Neural cell (in vitro differentiated cells): ENCODE measurements around the gene TM9SF2. TPM values are rescaled to one million over a fixed set of nuclear protein-coding genes. Genes with fewer than 3 reads are reported as not detected.

ENCODE experiments used
- H2AFZ ChIP-seq: fragments of 200-600, 300-800 bp; sonication (generic), shearing (Covaris generic); 2 replicates; pipeline ENCODE4 v1.6.0; 2014; ENCODE audit warnings: low read depth, mild to moderate bottlenecking, antibody characterized with exemption, low read length, moderate library complexity
- H3F3A ChIP-seq: fragments of 200-600 bp; shearing (Covaris generic); 2 replicates; pipeline ENCODE4 v1.6.1; 2016; ENCODE audit warnings: mild to moderate bottlenecking, moderate library complexity, mixed read lengths, antibody characterized with exemption, low read length; ENCODE audit not compliant: insufficient read depth, poor library complexity, severe bottlenecking
- H3K27ac ChIP-seq: fragments of 200-600, 300-800 bp; sonication (generic), shearing (Covaris generic); 2 replicates; pipeline ENCODE4 v1.5.1; 2014; ENCODE audit warnings: mild to moderate bottlenecking, low read length, moderate library complexity
- H3K27me3 ChIP-seq: fragments of 300-800, 200-600 bp; sonication (generic), shearing (Covaris generic); 2 replicates; pipeline ENCODE4 v1.6.0; 2014; ENCODE audit warnings: mild to moderate bottlenecking, low read depth, low read length, moderate library complexity; ENCODE audit not compliant: insufficient read depth
- H3K36me3 ChIP-seq: fragments of 300-800, 200-600 bp; sonication (generic), shearing (Covaris generic); 2 replicates; pipeline ENCODE4 v1.5.1; 2014; ENCODE audit warnings: mild to moderate bottlenecking, antibody characterized with exemption, low read length, moderate library complexity; ENCODE audit not compliant: insufficient read depth
- H3K4me2 ChIP-seq: fragments of 300-800, 200-600 bp; sonication (generic), shearing (Covaris generic); 2 replicates; pipeline ENCODE4 v1.6.0; 2014; ENCODE audit warnings: mild to moderate bottlenecking, low read length
- H3K4me3 ChIP-seq: fragments of 300-800, 200-600 bp; sonication (generic), shearing (Covaris generic); 2 replicates; pipeline ENCODE4 v1.5.1; 2014; ENCODE audit warnings: mild to moderate bottlenecking, low read length, moderate library complexity
- H3K79me2 ChIP-seq: fragments of 200-600 bp; shearing (Covaris generic); replicated peaks from 2 replicates; pipeline ENCODE4 v1.6.0; 2014; ENCODE audit warnings: mild to moderate bottlenecking, low read length, moderate library complexity; ENCODE audit not compliant: insufficient read depth
- H3K9ac ChIP-seq: fragments of 300-800, 200-600 bp; sonication (generic), shearing (Covaris generic); 2 replicates; pipeline ENCODE4 v1.6.1; 2016; ENCODE audit warnings: mild to moderate bottlenecking, low read length, mixed read lengths
- H3K9me2 ChIP-seq: fragments of 200-600 bp; shearing (Covaris generic); 2 replicates; pipeline ENCODE4 v1.6.1; 2016; ENCODE audit warnings: mild to moderate bottlenecking, low read length, mixed read lengths; ENCODE audit not compliant: insufficient read depth
- H3K9me3 ChIP-seq: fragments of 200-600, 300-800 bp; sonication (generic), shearing (Covaris generic); 2 replicates; pipeline ENCODE4 v1.6.1; 2016; ENCODE audit warnings: mild to moderate bottlenecking, mixed run types, low read length, moderate library complexity, mixed read lengths
- H4K20me1 ChIP-seq: fragments of 200-600 bp; shearing (Covaris generic); 2 replicates; pipeline ENCODE4 v1.6.1; 2016; ENCODE audit warnings: mild to moderate bottlenecking, mixed run types; ENCODE audit not compliant: insufficient read depth
- CTCF ChIP-seq: fragments of 450-650 bp; IDR thresholded peaks from 2 replicates; pipeline ENCODE4 v1.5.1; 2014; ENCODE audit warnings: antibody characterized with exemption, mild to moderate bottlenecking, moderate library complexity; ENCODE audit not compliant: poor library complexity, severe bottlenecking
- EP300 ChIP-seq: fragments of 450-650 bp; conservative IDR thresholded peaks from 2 replicates; pipeline ENCODE4 v1.6.1; 2014; ENCODE audit warnings: antibody characterized with exemption, mild to moderate bottlenecking, moderate library complexity; ENCODE audit not compliant: poor library complexity, severe bottlenecking
- EZH2 ChIP-seq: fragments of 200-600, 300-800 bp; shearing (Covaris generic), sonication (generic); IDR thresholded peaks from 2 replicates; pipeline ENCODE4 v1.6.1; 2014; ENCODE audit warnings: antibody characterized with exemption, low read length, borderline replicate concordance, mild to moderate bottlenecking; ENCODE audit not compliant: insufficient read depth, poor library complexity, severe bottlenecking
- MXI1 ChIP-seq: fragments of 450-650 bp; conservative IDR thresholded peaks from 2 replicates; pipeline ENCODE4 v1.6.1; 2014; ENCODE audit warnings: antibody characterized with exemption, mild to moderate bottlenecking; ENCODE audit not compliant: poor library complexity, severe bottlenecking
- POLR2AphosphoS5 ChIP-seq: IDR thresholded peaks from 2 replicates; pipeline ENCODE4 v1.6.1; 2012
- RAD21 ChIP-seq: fragments of 450-650 bp; conservative IDR thresholded peaks from 2 replicates; pipeline ENCODE4 v1.6.1; 2014; ENCODE audit warnings: antibody characterized with exemption, mild to moderate bottlenecking, moderate library complexity
- REST ChIP-seq: IDR thresholded peaks from 2 replicates; pipeline ENCODE4 v1.6.1; 2012; ENCODE audit warnings: borderline replicate concordance
- SMC3 ChIP-seq: fragments of 450-650 bp; conservative IDR thresholded peaks from 2 replicates; pipeline ENCODE4 v1.6.1; 2014; ENCODE audit warnings: antibody characterized with exemption, mild to moderate bottlenecking, moderate library complexity; ENCODE audit not compliant: poor library complexity
- TAF1 ChIP-seq: IDR thresholded peaks from 2 replicates; pipeline ENCODE4 v1.6.1; 2012; ENCODE audit warnings: low read depth
- polyA plus RNA-seq: library from polyadenylated mRNA; depleted of rRNA; stranded (reverse); fragments of >200 nt; gene quantifications from 2 replicates; pipeline ENCODE4 v1.2.3, GENCODE V29; 2014

Gene TM9SF2
- polyA plus RNA-seq, 1 donor from 2014 or later, result 128 TPM

- H3F3A ChIP-seq, result no peaks in the 10 kb centered on the region
- no peak overlapping the region for H2AFZ ChIP-seq
- H4K20me1 ChIP-seq, result no peaks in the 10 kb centered on the region
- TF ChIP-seq MXI1 (no peak), EP300 (no peak), CTCF (no peak), SMC3 (no peak), EZH2 (no peak), REST (no peak), RAD21 (no peak), TAF1 (no peak), POLR2AphosphoS5 (no peak)
- H3K36me3 ChIP-seq, result no peaks in the 10 kb centered on the region
- H3K27me3 ChIP-seq, result no peaks in the 10 kb centered on the region
- no peak overlapping the region for H3K4me3 ChIP-seq
- peaks cover 35% of the 10 kb centered on the region for H3K79me2 ChIP-seq
- H3K9ac ChIP-seq, result no peak overlapping the region
- H3K4me2 ChIP-seq, result no peak overlapping the region
- H3K9me3 ChIP-seq, result no peaks in the 10 kb centered on the region
- H3K27ac ChIP-seq, result no peak overlapping the region
- no peaks in the 10 kb centered on the region for H3K9me2 ChIP-seq
These were observed 16.7 kb downstream of the TM9SF2 start for GRCh38 chr13:99517984-99518383.

DNA sequence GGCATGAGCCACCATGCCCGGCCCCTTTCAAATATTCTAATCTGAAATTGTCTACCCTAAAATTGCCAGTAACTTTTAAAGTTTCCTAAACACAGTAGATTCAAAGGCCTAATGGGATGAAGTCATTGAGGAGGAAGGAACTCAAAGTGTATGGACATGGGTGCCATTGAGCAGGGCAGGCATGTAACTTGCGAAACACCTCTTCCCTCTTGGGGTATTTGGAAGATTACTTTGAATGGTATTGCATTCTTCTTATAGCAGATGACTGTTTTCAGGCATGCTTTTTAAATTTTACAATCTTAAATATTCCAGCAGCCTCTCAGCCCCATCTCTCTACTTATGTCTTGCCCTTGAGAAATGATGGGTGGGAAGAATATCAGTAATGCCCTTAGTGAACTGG lies 21.0 kb downstream of the TM9SF2 start:
- Histone ChIP-seq H3K36me3 (peaks cover 8% of the 10 kb centered on the region), H3K9me3 (no peaks in the 10 kb centered on the region), H4K20me1 (no peaks in the 10 kb centered on the region), H3K9me2 (no peaks in the 10 kb centered on the region), H3K27ac (no peak overlapping the region), H3K4me3 (no peak overlapping the region), H3K4me2 (no peak overlapping the region), H3F3A (no peaks in the 10 kb centered on the region), H3K27me3 (no peaks in the 10 kb centered on the region), H2AFZ (no peak overlapping the region), H3K79me2 (no peaks in the 10 kb centered on the region), H3K9ac (no peak overlapping the region)
- TF ChIP-seq EP300, result no peak
- no peak for TF ChIP-seq MXI1
- TF ChIP-seq REST, result no peak
- no peak for TF ChIP-seq SMC3
- TF ChIP-seq EZH2, result no peak
- no peak for TF ChIP-seq RAD21
- TF ChIP-seq TAF1, result no peak
- TF ChIP-seq CTCF, result no peak
- TF ChIP-seq POLR2AphosphoS5, result no peak
